ENCODE measurements around the gene TMEM201. TPM values are rescaled to one million over a fixed set of nuclear protein-coding genes. Genes with fewer than 3 reads are reported as not detected.

Gene TMEM201
- total and polyA plus RNA-seq, 2 donors (not counting 3 experiments of a cell fraction or from before 2014, with no cell fraction given) = 8.3 to 24.8 TPM

- Histone ChIP-seq H3K4me3 (replicated peaks in 1 of 3; ENCODE audit: insufficient read depth in 1 of 3, low read depth in 1 of 3, low read length in 3 of 3) (no peak overlapping the region), H3K4me1 (ENCODE audit: control insufficient read depth, extremely low read depth, insufficient read depth, low read length) (peaks cover 15% of the 10 kb centered on the region), H3K4me2 (ENCODE audit: insufficient read depth, low read length) (no peak overlapping the region), H3K27ac (ENCODE audit: insufficient read depth, low read depth, low read length) (no peak overlapping the region), H3K27me3 (ENCODE audit: control insufficient read depth in 2 of 2, insufficient read depth in 2 of 2, low read length in 2 of 2) (no peaks in the 10 kb centered on the region), H3K36me3 (ENCODE audit: control insufficient read depth in 2 of 2, extremely low read depth in 1 of 2, insufficient read depth in 2 of 2, low read length in 2 of 2) (no peaks in the 10 kb centered on the region), H3K9ac (replicated peaks; ENCODE audit: extremely low read depth, insufficient read depth, low read length) (no peak overlapping the region), H3K9me1 (replicated peaks; ENCODE audit: control insufficient read depth, extremely low read depth, insufficient read depth, low read length) (no peaks in the 10 kb centered on the region), H3K79me2 (ENCODE audit: control insufficient read depth, insufficient read depth, low read length) (peaks cover 68% of the 10 kb centered on the region), H4K20me1 (replicated peaks; ENCODE audit: control insufficient read depth, extremely low read depth, insufficient read depth, low read length) (no peaks in the 10 kb centered on the region), H2AFZ (ENCODE audit: low read depth, low read length) (no peak overlapping the region), H3K9me3 (replicated peaks; ENCODE audit: control insufficient read depth, insufficient read depth, low read length) (no peaks in the 10 kb centered on the region)
- ChIA-PET CTCF (no interaction called here), POLR2A (no interaction called here)
- FAIRE-seq = no peak
- dilution Hi-C loops (cut with MboI; ENCODE audit: extremely low pct_ligation_motif_present, low sequenced_read_pairs) (no loop called here), intact Hi-C loops (cut with micrococcal nuclease) (no loop called here)
- no peak for DNase-seq (ENCODE audit: low read depth, low spot score)
- TF ChIP-seq FOS (IDR thresholded peaks at IDR 0.05; ENCODE audit: borderline replicate concordance, insufficient read depth, low read length) (no peak), POLR2A (IDR thresholded peaks at IDR 0.05; ENCODE audit: low read depth, low read length) (no peak), MYC (IDR thresholded peaks at IDR 0.05; ENCODE audit: low read depth, low read length) (no peak), MAX (IDR thresholded peaks at IDR 0.05; ENCODE audit: insufficient read depth, insufficient read length) (no peak), JUN (IDR thresholded peaks at IDR 0.05; ENCODE audit: borderline replicate concordance, insufficient read depth, insufficient read length, low read depth) (no peak), GATA2 (IDR thresholded peaks at IDR 0.05; ENCODE audit: insufficient read depth, insufficient read length, low read depth, low read length) (no peak), EZH2 (IDR thresholded peaks at IDR 0.05; ENCODE audit: borderline replicate concordance, low read depth, low read length, severe bottlenecking) (no peak), POLR2AphosphoS5 (IDR thresholded peaks at IDR 0.05; ENCODE audit: insufficient read depth, low read depth, low read length) (no peak)
- TF ChIP-seq, protein P1, sequence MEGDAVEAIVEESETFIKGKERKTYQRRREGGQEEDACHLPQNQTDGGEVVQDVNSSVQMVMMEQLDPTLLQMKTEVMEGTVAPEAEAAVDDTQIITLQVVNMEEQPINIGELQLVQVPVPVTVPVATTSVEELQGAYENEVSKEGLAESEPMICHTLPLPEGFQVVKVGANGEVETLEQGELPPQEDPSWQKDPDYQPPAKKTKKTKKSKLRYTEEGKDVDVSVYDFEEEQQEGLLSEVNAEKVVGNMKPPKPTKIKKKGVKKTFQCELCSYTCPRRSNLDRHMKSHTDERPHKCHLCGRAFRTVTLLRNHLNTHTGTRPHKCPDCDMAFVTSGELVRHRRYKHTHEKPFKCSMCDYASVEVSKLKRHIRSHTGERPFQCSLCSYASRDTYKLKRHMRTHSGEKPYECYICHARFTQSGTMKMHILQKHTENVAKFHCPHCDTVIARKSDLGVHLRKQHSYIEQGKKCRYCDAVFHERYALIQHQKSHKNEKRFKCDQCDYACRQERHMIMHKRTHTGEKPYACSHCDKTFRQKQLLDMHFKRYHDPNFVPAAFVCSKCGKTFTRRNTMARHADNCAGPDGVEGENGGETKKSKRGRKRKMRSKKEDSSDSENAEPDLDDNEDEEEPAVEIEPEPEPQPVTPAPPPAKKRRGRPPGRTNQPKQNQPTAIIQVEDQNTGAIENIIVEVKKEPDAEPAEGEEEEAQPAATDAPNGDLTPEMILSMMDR (IDR thresholded peaks at IDR 0.05; ENCODE audit: extremely low read depth in 1 of 2, insufficient read depth in 1 of 2, low read depth in 1 of 2, low read length in 2 of 2) = no peak
- BruUV-seq (replicated peaks) = no TSS peak
These were observed 43.8 kb upstream of the TMEM201 start for GRCh38 chr1:9544926-9545325.
